CD4-positive, alpha-beta memory T cell (primary cell): ENCODE data around the gene ZNF414. TPM values are rescaled to one million over a fixed set of nuclear protein-coding genes. Genes with fewer than 3 reads are reported as not detected.

Experiments used
- CTCF ChIA-PET: fragments of 350-600 bp; sonication (Branson Sonifier 250); formaldehyde crosslinking; loops from one replicate; lab custom pipeline; 2021; ENCODE audit warnings: inconsistent platforms; ENCODE audit not compliant: partially characterized antibody; lab: Charles Lee
- POLR2A ChIA-PET: fragments of 350-600 bp; sonication (Branson Sonifier 250); formaldehyde crosslinking; loops from one replicate; lab custom pipeline; 2021; ENCODE audit not compliant: partially characterized antibody; lab: Charles Lee
- DNase-seq, 5 donors: peaks; one replicate each; pipeline versions ENCODE4 v3.0.0 to v3.0.0-alpha.2; 2020 to 2022; ENCODE audit warnings: mixed read lengths in 1 of 5
- H3K27ac ChIP-seq: one replicate; pipeline ENCODE4 v1.7.0; 2013; ENCODE audit warnings: low read depth, low read length
- H3K27me3 ChIP-seq: 2 replicates; pipeline ENCODE4 v1.7.0; 2013; ENCODE audit warnings: mild to moderate bottlenecking, low read length, moderate library complexity; ENCODE audit not compliant: insufficient read depth
- H3K36me3 ChIP-seq: 2 replicates; pipeline ENCODE4 v1.7.0; 2013; ENCODE audit warnings: mild to moderate bottlenecking, low read length, moderate library complexity; ENCODE audit not compliant: insufficient read depth
- H3K4me1 ChIP-seq: 2 replicates; pipeline ENCODE4 v1.7.0; 2013; ENCODE audit warnings: mild to moderate bottlenecking, low read length, moderate library complexity; ENCODE audit not compliant: insufficient read depth
- H3K4me3 ChIP-seq, 2 donors: one replicate each; pipeline ENCODE4 v1.7.0; 2013; ENCODE audit warnings: low read length in 2 of 2, mild to moderate bottlenecking in 1 of 2
- H3K9me3 ChIP-seq, 2 donors: one replicate each; pipeline ENCODE4 v1.7.0; 2013; ENCODE audit warnings: low read length in 2 of 2, control low read depth in 1 of 2; ENCODE audit not compliant: control insufficient read depth in 1 of 2
- H3K27ac Mint-ChIP-seq, 7 donors: one replicate each; pipeline ENCODE4 v1.8.0; 2020 to 2021; ENCODE audit warnings: mixed read lengths in 7 of 7, mild to moderate bottlenecking in 6 of 7, inconsistent platforms in 3 of 7, moderate library complexity in 3 of 7
- H3K27me3 Mint-ChIP-seq, 2 donors: one replicate each; pipeline ENCODE4 v1.8.0; 2020 to 2021; ENCODE audit warnings: mixed read lengths in 2 of 2
- H3K36me3 Mint-ChIP-seq, 2 donors: one replicate each; pipeline ENCODE4 v1.8.0; 2020 to 2021; ENCODE audit warnings: mixed read lengths in 2 of 2, inconsistent platforms in 1 of 2, mild to moderate bottlenecking in 1 of 2
- H3K4me1 Mint-ChIP-seq, 4 donors: one replicate each; pipeline ENCODE4 v1.8.0; 2020 to 2021; ENCODE audit warnings: mixed read lengths in 4 of 4, mild to moderate bottlenecking in 1 of 4
- H3K4me3 Mint-ChIP-seq, 8 donors: one replicate each; pipeline ENCODE4 v1.8.0; 2020 to 2021; ENCODE audit warnings: mixed read lengths in 8 of 8, mild to moderate bottlenecking in 7 of 8, moderate library complexity in 6 of 8, inconsistent platforms in 3 of 8
- H3K9me3 Mint-ChIP-seq, 8 donors: one replicate each; pipeline ENCODE4 v1.8.0; 2020 to 2021; ENCODE audit warnings: mixed read lengths in 8 of 8, mild to moderate bottlenecking in 5 of 8, inconsistent platforms in 3 of 8, moderate library complexity in 1 of 8
- intact Hi-C: fragments of 100-400 bp; cut with micrococcal nuclease; formaldehyde crosslinking; loops from one replicate; pipeline ENCODE4 v1.15.1; 2023
- polyA plus RNA-seq, 2 donors: library from polyadenylated mRNA; unstranded; fragments of 300-500 nt; fragmentation: Illumina TruSeq; gene quantifications; one replicate each; pipeline ENCODE4 v1.2.3, GENCODE V29; 2021
- total RNA-seq, 2 experiments: library from RNA; stranded (reverse); gene quantifications; one replicate each; pipeline ENCODE4 v1.2.3, GENCODE V29; 2021

ZNF414 gene
- total and polyA plus RNA-seq, 4 experiments from 2014 or later = 9.5 to 50.4 (median 35.4) TPM

DNA sequence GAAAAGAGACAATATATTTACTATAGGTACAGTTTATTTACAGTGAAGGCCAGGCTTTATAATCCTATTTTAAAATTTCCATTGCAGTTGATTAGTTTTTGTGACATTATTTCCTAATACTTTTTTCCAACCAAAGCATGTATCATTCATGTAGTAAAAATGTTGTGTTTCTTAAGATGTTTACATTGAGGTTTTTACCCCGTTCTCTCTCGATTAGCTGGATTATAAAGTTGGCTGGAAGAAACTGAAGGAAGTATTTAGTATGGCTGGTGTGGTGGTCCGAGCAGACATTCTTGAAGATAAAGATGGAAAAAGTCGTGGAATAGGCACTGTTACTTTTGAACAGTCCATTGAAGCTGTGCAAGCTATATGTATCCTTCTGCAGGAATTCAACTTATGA, 47.9 kb downstream of the ZNF414 start:
- H3K27ac ChIP-seq = no peak overlapping the region
- H3K4me3 Mint-ChIP-seq = no peak overlapping the region
- H3K36me3 Mint-ChIP-seq = peaks cover 76 to 93% of the 10 kb centered on the region in 2 donors
- no peak overlapping the region for H3K4me3 ChIP-seq
- H3K36me3 ChIP-seq = peaks cover 81% of the 10 kb centered on the region
- H3K27me3 ChIP-seq = no peaks in the 10 kb centered on the region
- H3K27ac Mint-ChIP-seq = peak overlapping the region in 3 of 7 donors; percentile 9 to 31 (median 30)
- intact Hi-C loops = no loop called here
- POLR2A ChIA-PET = no interaction called here
- peaks cover under 1% of the 10 kb centered on the region for H3K4me1 ChIP-seq
- no peaks in the 10 kb centered on the region for H3K9me3 Mint-ChIP-seq
- CTCF ChIA-PET = interaction anchor here (0.7 to 2.6 kb wide), 2 partner anchors 24 to 53 kb away, joined by 4 to 9 read pairs; partner anchors contain the start of gene MARCHF2
- no peak for DNase-seq
- H3K4me1 Mint-ChIP-seq = peaks cover 18 to 55% (median 27%) of the 10 kb centered on the region in 4 donors
- H3K9me3 ChIP-seq = no peaks in the 10 kb centered on the region
- no peaks in the 10 kb centered on the region for H3K27me3 Mint-ChIP-seq

DNA sequence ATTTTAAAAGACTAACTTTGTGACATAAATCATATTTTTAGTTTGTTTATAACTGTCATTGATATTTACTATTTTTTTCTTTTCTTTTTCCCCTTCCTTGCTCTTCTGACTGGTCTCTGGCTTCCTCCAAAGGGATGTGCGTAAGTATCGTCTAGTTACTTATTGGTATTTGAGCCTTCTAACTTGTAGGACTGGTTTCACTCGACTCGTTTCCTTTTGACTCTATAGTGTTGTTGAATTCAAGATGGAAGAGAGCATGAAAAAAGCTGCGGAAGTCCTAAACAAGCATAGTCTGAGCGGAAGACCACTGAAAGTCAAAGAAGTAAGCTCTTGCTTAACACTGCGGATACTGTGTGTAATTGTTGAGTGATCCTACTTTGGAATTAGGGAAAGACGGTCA, 50.6 kb downstream of the ZNF414 start:
- intact Hi-C loops = no loop called here
- POLR2A ChIA-PET = interaction anchor here (1.6 kb wide), 1 partner anchor 12 kb away, joined by 3 read pairs; no protein-coding TSS in a partner anchor

DNA sequence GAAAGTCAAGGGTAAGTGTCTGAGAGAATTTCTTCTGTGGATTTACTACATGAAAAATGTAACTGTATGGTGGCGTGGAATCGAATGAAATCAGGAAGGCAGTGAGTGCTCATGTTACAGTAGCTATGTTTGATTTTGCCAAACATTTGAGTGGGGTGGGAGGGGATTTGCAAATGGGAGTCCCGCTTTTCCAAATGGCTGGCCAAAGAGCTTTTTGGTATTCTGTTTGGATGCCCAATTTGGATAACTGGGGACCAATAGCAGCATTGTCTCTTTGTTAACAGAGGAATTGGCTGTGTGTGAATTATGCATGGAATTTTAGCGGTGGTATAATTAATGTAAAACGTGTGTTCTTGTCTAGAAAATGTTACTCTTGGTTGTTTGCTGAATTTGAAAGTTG, 51.4 kb downstream of the ZNF414 start:
- peaks cover 43 to 72% (median 54%) of the 10 kb centered on the region in 4 donors for H3K4me1 Mint-ChIP-seq

More for the DNA sequence above, 50.6 kb downstream of the ZNF414 start:
- Histone ChIP-seq H3K4me1 (peaks cover 26% of the 10 kb centered on the region), H3K36me3 (peaks cover 63% of the 10 kb centered on the region), H3K27ac (no peak overlapping the region), H3K27me3 (no peaks in the 10 kb centered on the region), H3K9me3 (no peaks in the 10 kb centered on the region), H3K4me3 (no peak overlapping the region)
- DNase-seq = no peak
- Mint-ChIP-seq H3K27me3 (no peaks in the 10 kb centered on the region), H3K36me3 (peaks cover 55 to 87% of the 10 kb centered on the region in 2 donors), H3K9me3 (peaks cover 0 to 2% (median 0%) of the 10 kb centered on the region in 8 donors), H3K4me3 (no peak overlapping the region), H3K4me1 (peaks cover 35 to 69% (median 47%) of the 10 kb centered on the region in 4 donors), H3K27ac (no peak overlapping the region)
- CTCF ChIA-PET = interaction anchor here (0.7 to 2.6 kb wide), 2 partner anchors 19 to 51 kb away, joined by 3 to 9 read pairs; partner anchors contain the start of gene MARCHF2

DNA sequence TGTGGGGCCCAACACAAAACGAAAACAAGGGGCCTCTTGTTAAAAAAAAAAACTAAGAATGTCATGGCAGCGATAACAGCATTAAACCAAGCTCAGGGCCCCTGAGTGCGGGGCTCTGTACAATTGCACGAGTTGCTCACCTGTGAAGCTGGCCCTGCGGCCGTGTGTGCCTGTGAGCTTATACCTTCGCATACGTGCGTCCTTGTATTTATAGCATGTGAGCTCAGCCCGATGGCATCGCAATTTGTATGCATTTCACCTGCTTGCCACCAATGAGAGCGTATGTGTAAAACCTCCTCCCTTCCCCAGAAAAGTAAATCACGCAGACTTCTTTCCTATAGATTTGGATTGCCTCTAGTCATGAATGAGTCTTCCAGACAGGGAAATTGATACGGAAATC, 52.1 kb downstream of the ZNF414 start:
- peaks cover 0 to 2% (median 0%) of the 10 kb centered on the region in 8 donors for H3K9me3 Mint-ChIP-seq
- no peak overlapping the region for H3K4me3 Mint-ChIP-seq
- Histone ChIP-seq H3K27ac (no peak overlapping the region), H3K27me3 (no peaks in the 10 kb centered on the region), H3K4me1 (peaks cover 41% of the 10 kb centered on the region), H3K9me3 (no peaks in the 10 kb centered on the region), H3K4me3 (no peak overlapping the region), H3K36me3 (peaks cover 53% of the 10 kb centered on the region)
- POLR2A ChIA-PET = interaction anchor here (1.2 to 1.7 kb wide), 2 partner anchors 49 to 52 kb away, joined by 3 to 4 read pairs; partner anchors contain the start of genes MARCHF2 and ZNF414
- H3K4me1 Mint-ChIP-seq = peaks cover 42 to 79% (median 57%) of the 10 kb centered on the region in 4 donors
- intact Hi-C loops = no loop called here
- CTCF ChIA-PET = interaction anchor here (0.6 to 1.2 kb wide), 4 partner anchors 9 to 1305 kb away, joined by 3 read pairs; no protein-coding TSS in a partner anchor
- H3K27ac Mint-ChIP-seq = peak overlapping the region in 1 of 7 donors; percentile 36
- DNase-seq = no peak
- H3K27me3 Mint-ChIP-seq = no peaks in the 10 kb centered on the region
- H3K36me3 Mint-ChIP-seq = peaks cover 46 to 87% of the 10 kb centered on the region in 2 donors

More for the DNA sequence above, 51.4 kb downstream of the ZNF414 start:
- Mint-ChIP-seq H3K9me3 (peaks cover 0 to 2% (median 0%) of the 10 kb centered on the region in 8 donors), H3K36me3 (peaks cover 53 to 87% of the 10 kb centered on the region in 2 donors), H3K27ac (peak overlapping the region in 2 of 7 donors; percentile 60 to 65), H3K27me3 (no peaks in the 10 kb centered on the region), H3K4me3 (no peak overlapping the region)
- no peaks in the 10 kb centered on the region for H3K27me3 ChIP-seq
- intact Hi-C loops = no loop called here
- no peak for DNase-seq
- H3K36me3 ChIP-seq = peaks cover 55% of the 10 kb centered on the region
- no peak overlapping the region for H3K4me3 ChIP-seq
- POLR2A ChIA-PET = interaction anchor here (1.2 to 1.7 kb wide), 2 partner anchors 49 to 51 kb away, joined by 3 to 4 read pairs; partner anchors contain the start of genes MARCHF2 and ZNF414
- H3K4me1 ChIP-seq = peaks cover 34% of the 10 kb centered on the region
- H3K9me3 ChIP-seq = no peaks in the 10 kb centered on the region
- CTCF ChIA-PET = interaction anchor here (0.7 to 1.2 kb wide), 4 partner anchors 9 to 117 kb away, joined by 3 read pairs; no protein-coding TSS in a partner anchor
- H3K27ac ChIP-seq = no peak overlapping the region

DNA sequence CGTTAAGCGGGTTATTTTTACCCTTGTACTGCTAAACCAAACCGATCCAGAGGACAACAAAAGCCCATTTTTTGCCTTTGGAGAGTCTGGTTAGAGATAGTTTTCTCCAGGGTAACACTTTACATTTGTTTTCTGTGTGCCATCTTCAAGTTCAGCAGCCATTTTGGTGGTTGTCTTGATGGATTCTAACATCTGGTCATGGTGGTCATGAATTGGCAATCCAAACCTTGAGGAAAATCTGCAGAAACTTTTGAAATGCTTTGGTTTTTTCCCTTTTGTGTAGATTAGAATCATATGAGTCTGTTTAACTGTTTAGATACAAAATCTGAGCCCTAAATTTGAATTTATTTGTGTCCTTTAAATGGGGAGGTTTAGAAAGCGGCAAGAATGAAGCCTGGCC, 52.6 kb downstream of the ZNF414 start:
- H3K9me3 Mint-ChIP-seq = peaks cover 0 to 2% (median 0%) of the 10 kb centered on the region in 8 donors
- peak overlapping the region in 2 of 7 donors; percentile 31 to 57 for H3K27ac Mint-ChIP-seq
- intact Hi-C loops = no loop called here
- peaks cover 45 to 89% of the 10 kb centered on the region in 2 donors for H3K36me3 Mint-ChIP-seq
- Histone ChIP-seq H3K36me3 (peaks cover 55% of the 10 kb centered on the region), H3K4me1 (peaks cover 46% of the 10 kb centered on the region), H3K27me3 (no peaks in the 10 kb centered on the region), H3K27ac (no peak overlapping the region), H3K4me3 (no peak overlapping the region), H3K9me3 (no peaks in the 10 kb centered on the region)
- peaks cover 48 to 84% (median 60%) of the 10 kb centered on the region in 4 donors for H3K4me1 Mint-ChIP-seq
- no peak for DNase-seq
- POLR2A ChIA-PET = interaction anchor here (1.2 to 1.7 kb wide), 2 partner anchors 48 to 52 kb away, joined by 3 to 4 read pairs; partner anchors contain the start of genes MARCHF2 and ZNF414
- H3K4me3 Mint-ChIP-seq = no peak overlapping the region
- H3K27me3 Mint-ChIP-seq = no peaks in the 10 kb centered on the region
- CTCF ChIA-PET = interaction anchor here (1.1 to 1.2 kb wide), 2 partner anchors 10 to 63 kb away, joined by 3 read pairs; no protein-coding TSS in a partner anchor

DNA sequence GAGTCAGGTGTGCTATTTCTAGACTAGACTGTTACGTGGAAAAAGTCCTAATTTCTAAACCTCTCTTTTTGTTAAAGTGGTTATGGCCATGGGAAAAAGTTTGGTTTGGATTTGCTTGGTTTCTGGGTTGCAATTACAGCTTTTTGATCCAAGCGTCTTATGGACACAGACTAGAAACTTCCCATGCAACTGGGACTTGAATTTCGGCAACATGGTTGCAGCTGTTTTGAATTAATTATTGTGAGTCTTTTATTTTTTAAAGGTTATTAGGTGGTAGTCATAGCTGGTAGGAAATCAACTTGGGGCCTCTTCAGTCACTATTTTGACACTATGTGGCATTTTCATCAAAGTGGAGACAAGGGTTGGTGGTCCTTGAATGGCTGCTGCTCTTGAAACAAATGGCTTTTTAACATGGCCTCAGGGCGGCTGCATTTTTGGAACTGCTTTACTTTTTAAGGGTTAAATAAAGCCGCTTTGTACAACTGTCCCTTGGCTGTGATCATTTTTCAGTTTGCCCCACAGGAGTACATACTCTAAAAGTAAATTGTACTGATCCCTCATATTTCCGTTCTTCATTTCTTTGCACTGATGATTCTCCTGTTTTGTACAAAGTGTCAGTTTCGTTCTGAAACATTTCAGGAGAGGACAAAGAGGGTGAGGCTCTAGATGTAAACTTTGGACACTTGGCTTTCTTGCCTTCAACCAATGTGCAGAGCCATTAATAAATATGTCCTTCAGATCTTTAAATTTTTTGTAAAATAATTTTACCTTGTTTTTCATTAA, 53.3 kb downstream of the ZNF414 start:
- no peak overlapping the region for H3K4me3 ChIP-seq
- intact Hi-C loops = no loop called here
- H3K27ac ChIP-seq = no peak overlapping the region
- no peaks in the 10 kb centered on the region for H3K27me3 Mint-ChIP-seq
- ChIA-PET CTCF (interaction anchor here (0.5 kb wide), 1 partner anchor 103 kb away, joined by 3 read pairs; no protein-coding TSS in a partner anchor), POLR2A (no interaction called here)
- H3K4me1 ChIP-seq = peaks cover 51% of the 10 kb centered on the region
- peaks cover 54% of the 10 kb centered on the region for H3K36me3 ChIP-seq
- no peak for DNase-seq
- H3K4me1 Mint-ChIP-seq = peaks cover 53 to 86% (median 64%) of the 10 kb centered on the region in 4 donors
- H3K27ac Mint-ChIP-seq = peak overlapping the region in 5 of 7 donors; percentile 29 to 36 (median 33)
- H3K4me3 Mint-ChIP-seq = peak overlapping the region in 1 of 8 donors; percentile 35
- H3K9me3 Mint-ChIP-seq = peaks cover 0 to 2% (median 0%) of the 10 kb centered on the region in 8 donors
- H3K27me3 ChIP-seq = no peaks in the 10 kb centered on the region
- H3K9me3 ChIP-seq = no peaks in the 10 kb centered on the region
- peaks cover 45 to 89% of the 10 kb centered on the region in 2 donors for H3K36me3 Mint-ChIP-seq
